ENCODE results near the gene PIM3.

GRCh38 chr22:49943771-49944398, 16.7 kb upstream of the PIM3 start:
- TF ChIP-seq CTCF (conservative IDR thresholded peaks at IDR 0.05 in 1 of 2, IDR thresholded peaks at IDR 0.05 in 1 of 2; ENCODE audit: extremely low read depth in 1 of 2, insufficient read depth in 1 of 2, low read depth in 1 of 2, low read length in 2 of 2): no peak
- no peak for TF ChIP-seq EZH2 (IDR thresholded peaks at IDR 0.05; ENCODE audit: borderline replicate concordance, low read length)
